Measurements from ENCODE around the gene PRKG1.

GRCh38 chr10:51326174-51326573 is 251.9 kb downstream of the PRKG1 start:
- no peak for TF ChIP-seq POLR2A (IDR thresholded peaks at IDR 0.05)
- TF ChIP-seq, protein P1, sequence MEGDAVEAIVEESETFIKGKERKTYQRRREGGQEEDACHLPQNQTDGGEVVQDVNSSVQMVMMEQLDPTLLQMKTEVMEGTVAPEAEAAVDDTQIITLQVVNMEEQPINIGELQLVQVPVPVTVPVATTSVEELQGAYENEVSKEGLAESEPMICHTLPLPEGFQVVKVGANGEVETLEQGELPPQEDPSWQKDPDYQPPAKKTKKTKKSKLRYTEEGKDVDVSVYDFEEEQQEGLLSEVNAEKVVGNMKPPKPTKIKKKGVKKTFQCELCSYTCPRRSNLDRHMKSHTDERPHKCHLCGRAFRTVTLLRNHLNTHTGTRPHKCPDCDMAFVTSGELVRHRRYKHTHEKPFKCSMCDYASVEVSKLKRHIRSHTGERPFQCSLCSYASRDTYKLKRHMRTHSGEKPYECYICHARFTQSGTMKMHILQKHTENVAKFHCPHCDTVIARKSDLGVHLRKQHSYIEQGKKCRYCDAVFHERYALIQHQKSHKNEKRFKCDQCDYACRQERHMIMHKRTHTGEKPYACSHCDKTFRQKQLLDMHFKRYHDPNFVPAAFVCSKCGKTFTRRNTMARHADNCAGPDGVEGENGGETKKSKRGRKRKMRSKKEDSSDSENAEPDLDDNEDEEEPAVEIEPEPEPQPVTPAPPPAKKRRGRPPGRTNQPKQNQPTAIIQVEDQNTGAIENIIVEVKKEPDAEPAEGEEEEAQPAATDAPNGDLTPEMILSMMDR (IDR thresholded peaks at IDR 0.05): no peak
